Kidney epithelial cell (primary cell): ENCODE measurements around the gene B3GALT2. TPM values are rescaled to one million over a fixed set of nuclear protein-coding genes. Genes with fewer than 3 reads are reported as not detected.

Experiments
- DNase-seq: peaks from one replicate; pipeline ENCODE4 v3.0.0-alpha.2; 2010; ENCODE audit warnings: low read depth
- H3K27me3 ChIP-seq: 2 replicates; pipeline ENCODE4 v1.6.0; 2011; ENCODE audit warnings: low read length; ENCODE audit not compliant: control insufficient read depth, insufficient read depth
- H3K36me3 ChIP-seq: 2 replicates; pipeline ENCODE4 v1.5.1; 2011; ENCODE audit warnings: low read length; ENCODE audit not compliant: control insufficient read depth, insufficient read depth
- H3K4me3 ChIP-seq: 2 replicates; pipeline ENCODE4 v1.5.1; 2011; ENCODE audit warnings: low read depth, mild to moderate bottlenecking, control low read depth, low read length
- total RNA-seq: library from RNA; depleted of rRNA; stranded (reverse); fragments of >200 nt; gene quantifications from 2 replicates; pipeline ENCODE4 v1.2.3, GENCODE V29; 2015
- TF ChIP-seq, protein P1 (sequence below): IDR thresholded peaks from 2 replicates; pipeline ENCODE4 v1.5.1; 2011; ENCODE audit warnings: mild to moderate bottlenecking, moderate library complexity, low read length, control low read depth, inconsistent platforms; ENCODE audit not compliant: insufficient read depth, poor library complexity, severe bottlenecking

B3GALT2 gene
- total RNA-seq, 1 donor from 2014 or later = not detected

DNA sequence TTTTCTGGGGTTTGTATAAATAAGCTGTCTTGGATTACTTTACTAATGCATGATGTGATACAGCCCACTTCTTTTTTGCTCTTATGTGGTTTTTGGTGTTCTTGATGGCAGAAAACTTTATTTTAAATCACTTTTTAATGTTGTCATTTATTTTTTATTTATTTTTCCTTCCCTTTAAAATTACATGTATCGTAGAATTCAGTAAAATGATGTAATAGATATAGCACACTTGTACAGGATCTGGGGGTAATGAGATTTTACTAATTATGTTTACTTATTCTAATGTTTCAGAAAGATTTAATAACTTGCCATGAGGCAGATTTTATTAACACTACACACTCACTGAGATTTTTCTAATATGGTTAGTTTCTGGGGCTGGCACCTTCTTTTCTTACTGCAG lies 701 bp upstream of the B3GALT2 start:
- no peak overlapping the region for H3K4me3 ChIP-seq
- TF ChIP-seq, protein P1, sequence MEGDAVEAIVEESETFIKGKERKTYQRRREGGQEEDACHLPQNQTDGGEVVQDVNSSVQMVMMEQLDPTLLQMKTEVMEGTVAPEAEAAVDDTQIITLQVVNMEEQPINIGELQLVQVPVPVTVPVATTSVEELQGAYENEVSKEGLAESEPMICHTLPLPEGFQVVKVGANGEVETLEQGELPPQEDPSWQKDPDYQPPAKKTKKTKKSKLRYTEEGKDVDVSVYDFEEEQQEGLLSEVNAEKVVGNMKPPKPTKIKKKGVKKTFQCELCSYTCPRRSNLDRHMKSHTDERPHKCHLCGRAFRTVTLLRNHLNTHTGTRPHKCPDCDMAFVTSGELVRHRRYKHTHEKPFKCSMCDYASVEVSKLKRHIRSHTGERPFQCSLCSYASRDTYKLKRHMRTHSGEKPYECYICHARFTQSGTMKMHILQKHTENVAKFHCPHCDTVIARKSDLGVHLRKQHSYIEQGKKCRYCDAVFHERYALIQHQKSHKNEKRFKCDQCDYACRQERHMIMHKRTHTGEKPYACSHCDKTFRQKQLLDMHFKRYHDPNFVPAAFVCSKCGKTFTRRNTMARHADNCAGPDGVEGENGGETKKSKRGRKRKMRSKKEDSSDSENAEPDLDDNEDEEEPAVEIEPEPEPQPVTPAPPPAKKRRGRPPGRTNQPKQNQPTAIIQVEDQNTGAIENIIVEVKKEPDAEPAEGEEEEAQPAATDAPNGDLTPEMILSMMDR = no peak
- DNase-seq = no peak
- no peaks in the 10 kb centered on the region for H3K36me3 ChIP-seq
- no peaks in the 10 kb centered on the region for H3K27me3 ChIP-seq

DNA sequence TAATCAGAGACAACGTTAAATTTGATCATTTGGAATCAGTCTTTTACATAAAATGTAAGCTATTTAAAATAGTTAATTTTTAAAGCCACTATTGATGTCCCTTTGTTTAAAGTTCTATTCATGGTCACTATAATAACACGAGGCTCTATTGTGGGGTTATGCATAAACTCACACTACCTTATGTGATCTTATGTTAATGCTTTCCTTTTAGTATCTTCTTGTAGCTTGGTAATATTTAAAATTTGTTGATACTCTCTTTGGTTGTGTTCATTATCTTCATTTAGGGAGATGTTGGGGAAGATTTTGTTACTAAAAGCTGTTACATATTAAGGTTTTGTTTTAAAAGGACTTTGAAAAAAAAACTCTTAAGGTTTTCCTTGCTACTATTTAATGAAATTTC lies 1.2 kb downstream of the B3GALT2 start:
- H3K36me3 ChIP-seq = no peaks in the 10 kb centered on the region
- H3K27me3 ChIP-seq = no peaks in the 10 kb centered on the region
- no peak for DNase-seq
- TF ChIP-seq, protein P1 = no peak
- no peak overlapping the region for H3K4me3 ChIP-seq

DNA sequence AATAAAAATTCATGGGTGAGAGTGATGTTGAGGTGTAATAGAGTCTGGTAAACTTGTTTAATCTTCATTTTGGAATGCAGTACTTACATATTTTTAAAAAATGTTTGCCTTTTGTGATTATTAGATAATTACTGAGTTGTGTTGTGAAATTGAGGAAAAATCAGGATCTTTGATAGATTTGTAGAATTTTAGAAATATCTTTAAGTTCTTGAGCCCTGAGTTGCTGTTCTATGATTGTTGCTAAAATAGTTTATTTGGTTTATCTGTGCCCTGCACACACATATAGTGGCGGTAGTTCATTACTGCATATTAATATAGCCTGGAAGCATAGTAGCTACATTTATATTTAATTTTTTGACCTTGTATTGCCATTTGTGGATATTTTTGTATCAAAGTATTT lies 1.6 kb downstream of the B3GALT2 start:
- no peak for DNase-seq
- TF ChIP-seq, protein P1 = no peak
- H3K4me3 ChIP-seq = no peak overlapping the region
- H3K36me3 ChIP-seq = no peaks in the 10 kb centered on the region
- no peaks in the 10 kb centered on the region for H3K27me3 ChIP-seq

DNA sequence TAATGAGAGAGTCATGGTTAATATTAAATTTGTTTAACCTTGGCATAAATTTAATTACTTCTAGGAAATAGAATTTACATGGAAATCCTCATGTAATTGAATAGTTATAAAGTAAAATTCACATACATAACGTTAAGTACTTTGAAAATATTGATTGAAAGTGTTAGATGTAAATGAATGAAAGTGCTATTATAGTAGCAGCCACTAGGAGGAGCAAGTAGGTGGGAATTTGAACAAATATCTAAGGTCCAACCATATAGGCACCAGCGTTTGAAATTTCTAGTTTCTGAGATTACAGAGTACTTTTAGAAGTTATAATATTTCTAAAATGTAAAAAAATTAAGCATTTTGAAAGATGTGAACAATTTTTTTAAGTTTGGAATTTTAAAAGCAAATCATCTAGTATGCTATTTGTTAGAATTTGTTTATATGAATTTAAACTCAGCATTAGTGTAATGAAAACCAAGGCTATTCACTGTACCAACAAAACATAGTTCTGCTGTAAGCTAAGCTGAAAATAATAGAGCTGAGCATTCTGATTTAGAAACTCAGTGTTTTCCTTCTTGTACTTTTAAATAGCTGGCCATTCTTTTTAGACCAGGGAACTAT lies 3.3 kb downstream of the B3GALT2 start:
- Histone ChIP-seq H3K27me3 (no peaks in the 10 kb centered on the region), H3K4me3 (no peak overlapping the region), H3K36me3 (no peaks in the 10 kb centered on the region)
- no peak for DNase-seq
- TF ChIP-seq, protein P1 = peak; percentile 66

DNA sequence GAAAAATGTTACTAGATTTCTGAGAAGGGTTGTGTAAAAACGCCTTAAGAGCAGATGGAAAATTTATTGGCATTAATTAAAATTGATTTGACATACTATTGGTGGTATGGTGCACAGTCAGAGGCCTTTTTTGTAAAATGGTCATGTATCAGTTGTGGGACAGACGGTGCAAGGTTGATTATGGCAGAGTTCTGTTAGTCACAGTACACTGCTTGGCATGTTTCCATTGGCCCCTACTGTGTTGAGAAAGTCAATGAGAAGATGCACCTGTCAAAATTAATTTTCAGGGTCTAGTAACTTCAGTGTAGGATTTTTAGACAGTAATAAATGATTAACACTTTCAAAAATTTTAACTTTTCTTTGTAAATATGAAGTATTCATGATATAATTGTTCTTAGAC lies 4.4 kb downstream of the B3GALT2 start:
- DNase-seq = no peak
- no peak overlapping the region for H3K4me3 ChIP-seq

More for the DNA sequence above, 4.4 kb downstream of the B3GALT2 start:
- no peaks in the 10 kb centered on the region for H3K36me3 ChIP-seq
- TF ChIP-seq, protein P1 = no peak
- H3K27me3 ChIP-seq = no peaks in the 10 kb centered on the region
